ENCODE results near the gene EPHB3.

The EPHB3 gene

GRCh38 chr3:184565421-184566211 is 4.0 kb downstream of the EPHB3 start:
- H3K27ac ChIP-seq = peak overlapping the region; percentile 38
- no peak for TF ChIP-seq CTCF (IDR thresholded peaks at IDR 0.05)
- no peak overlapping the region for H3K4me3 ChIP-seq (ENCODE audit: low read depth, low read length)

GRCh38 chr3:184566441-184567414 is 5.1 kb downstream of the EPHB3 start:
- Histone ChIP-seq H3K79me2 (no peaks in the 10 kb centered on the region), H2AFZ (no peak overlapping the region), H3K4me2 (ENCODE audit: low read length) (no peak overlapping the region), H3K4me1 (peaks cover 11% of the 10 kb centered on the region), H3K27me3 (ENCODE audit: control insufficient read depth, insufficient read depth, low read length) (no peaks in the 10 kb centered on the region), H3K4me3 (ENCODE audit: low read depth, low read length) (no peak overlapping the region), H3K36me3 (ENCODE audit: control insufficient read depth, insufficient read depth, low read length) (no peaks in the 10 kb centered on the region), H3K9me3 (ENCODE audit: control insufficient read depth, low read length) (no peaks in the 10 kb centered on the region), H3K27ac (no peak overlapping the region), H3K9ac (no peak overlapping the region)
- TF ChIP-seq CTCF (IDR thresholded peaks at IDR 0.05) = no peak

More at GRCh38 chr3:184565421-184566211, 4.0 kb downstream of the EPHB3 start:
- H3K36me3 ChIP-seq (ENCODE audit: control insufficient read depth, insufficient read depth, low read length) = no peaks in the 10 kb centered on the region
- H2AFZ ChIP-seq = peak overlapping the region; percentile 73
- H3K9ac ChIP-seq = no peak overlapping the region
- H3K79me2 ChIP-seq = no peaks in the 10 kb centered on the region
- H3K9me3 ChIP-seq (ENCODE audit: control insufficient read depth, low read length) = no peaks in the 10 kb centered on the region
- H3K27me3 ChIP-seq (ENCODE audit: control insufficient read depth, insufficient read depth, low read length) = no peaks in the 10 kb centered on the region
- H3K4me2 ChIP-seq (ENCODE audit: low read length) = no peak overlapping the region
- peaks cover 17% of the 10 kb centered on the region for H3K4me1 ChIP-seq

GRCh38 chr3:184567946-184568559 is 6.5 kb downstream of the EPHB3 start:
- H3K9me3 ChIP-seq (ENCODE audit: control insufficient read depth, low read length) = no peaks in the 10 kb centered on the region
- H3K27me3 ChIP-seq (ENCODE audit: control insufficient read depth, insufficient read depth, low read length) = no peaks in the 10 kb centered on the region
- no peaks in the 10 kb centered on the region for H3K79me2 ChIP-seq
- H3K4me3 ChIP-seq (ENCODE audit: low read depth, low read length) = peak overlapping the region; percentile 5
- no peak overlapping the region for H3K4me2 ChIP-seq (ENCODE audit: low read length)
- H3K9ac ChIP-seq = no peak overlapping the region
- no peak for TF ChIP-seq CTCF (IDR thresholded peaks at IDR 0.05)
- no peak overlapping the region for H3K27ac ChIP-seq
- H3K36me3 ChIP-seq (ENCODE audit: control insufficient read depth, insufficient read depth, low read length) = no peaks in the 10 kb centered on the region
- H3K4me1 ChIP-seq = peaks cover 11% of the 10 kb centered on the region
- H2AFZ ChIP-seq = no peak overlapping the region

GRCh38 chr3:184568560-184568923 is 7.0 kb downstream of the EPHB3 start:
- H3K9ac ChIP-seq = no peak overlapping the region
- no peaks in the 10 kb centered on the region for H3K36me3 ChIP-seq (ENCODE audit: control insufficient read depth, insufficient read depth, low read length)
- H3K4me3 ChIP-seq (ENCODE audit: low read depth, low read length) = peak overlapping the region; percentile 51
- TF ChIP-seq CTCF (IDR thresholded peaks at IDR 0.05) = no peak
- no peaks in the 10 kb centered on the region for H3K27me3 ChIP-seq (ENCODE audit: control insufficient read depth, insufficient read depth, low read length)
- H3K79me2 ChIP-seq = no peaks in the 10 kb centered on the region
- H3K9me3 ChIP-seq (ENCODE audit: control insufficient read depth, low read length) = no peaks in the 10 kb centered on the region
- peak overlapping the region; percentile 81 for H3K4me2 ChIP-seq (ENCODE audit: low read length)
- peak overlapping the region; percentile 93 for H2AFZ ChIP-seq
- H3K4me1 ChIP-seq = peaks cover 11% of the 10 kb centered on the region
- no peak overlapping the region for H3K27ac ChIP-seq

All from parathyroid adenoma (tissue), 2 donors.